Daoy (cell line): ENCODE data around the gene RNF157. TPM values are rescaled to one million over a fixed set of nuclear protein-coding genes. Genes with fewer than 3 reads are reported as not detected.

Source experiments
- DNase-seq: peaks from one replicate; pipeline ENCODE4 v3.0.0-alpha.2; 2015; ENCODE audit warnings: low read depth
- total RNA-seq: library from RNA; depleted of rRNA; stranded (reverse); fragments of >200 nt; shearing (Covaris generic); gene quantifications from 2 replicates; pipeline ENCODE4 v1.2.3, GENCODE V29; 2014

Gene RNF157
- total RNA-seq, 1 experiment from 2014 or later, result 7.3 TPM

GRCh38 chr17:76157759-76158158, 82.5 kb downstream of the RNF157 start:
- no peak for DNase-seq

DNA sequence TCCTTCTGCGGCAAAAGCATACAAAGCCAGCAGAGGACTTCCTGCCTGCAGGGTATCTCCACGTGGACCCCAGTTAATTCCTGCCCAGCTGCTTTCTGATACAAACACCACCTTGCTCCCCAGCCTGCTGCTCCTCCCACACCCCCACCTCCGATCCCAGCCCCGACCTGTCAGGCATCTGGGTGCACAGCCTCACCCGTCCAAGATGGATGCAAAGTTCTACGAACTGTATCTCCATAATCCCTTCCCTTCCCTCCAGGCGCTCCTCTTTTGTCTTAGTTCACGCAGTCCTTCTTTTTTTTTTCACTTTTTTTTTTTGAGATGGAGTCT, 83.7 kb downstream of the RNF157 start:
- DNase-seq, result no peak

- DNase-seq, result no peak
Measured at GRCh38 chr17:76155988-76156661, 84.2 kb downstream of the RNF157 start.

- DNase-seq, result no peak
Measured at GRCh38 chr17:76154936-76155845, 85.1 kb downstream of the RNF157 start.

DNA sequence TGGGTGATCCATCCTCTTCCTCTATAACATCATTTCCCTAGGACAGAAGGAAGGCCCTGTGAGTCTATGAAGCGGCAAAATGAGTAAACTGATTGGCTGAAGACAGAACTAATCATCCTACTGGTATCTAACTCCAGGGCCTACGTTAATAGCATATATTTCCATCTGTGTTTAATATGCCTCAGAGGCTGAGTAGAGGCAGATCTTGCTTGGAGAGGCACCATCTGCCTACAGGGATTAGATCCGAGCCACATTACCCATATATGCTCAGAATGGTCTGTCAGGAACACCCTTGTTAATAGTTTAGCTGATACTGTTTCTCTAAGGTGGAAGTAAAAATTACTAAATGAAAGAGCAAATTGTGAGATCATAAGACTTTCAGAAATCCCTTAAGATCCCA, 86.0 kb downstream of the RNF157 start:
- DNase-seq, result no peak

GRCh38 chr17:76153640-76154039, 86.7 kb downstream of the RNF157 start:
- DNase-seq, result no peak

DNA sequence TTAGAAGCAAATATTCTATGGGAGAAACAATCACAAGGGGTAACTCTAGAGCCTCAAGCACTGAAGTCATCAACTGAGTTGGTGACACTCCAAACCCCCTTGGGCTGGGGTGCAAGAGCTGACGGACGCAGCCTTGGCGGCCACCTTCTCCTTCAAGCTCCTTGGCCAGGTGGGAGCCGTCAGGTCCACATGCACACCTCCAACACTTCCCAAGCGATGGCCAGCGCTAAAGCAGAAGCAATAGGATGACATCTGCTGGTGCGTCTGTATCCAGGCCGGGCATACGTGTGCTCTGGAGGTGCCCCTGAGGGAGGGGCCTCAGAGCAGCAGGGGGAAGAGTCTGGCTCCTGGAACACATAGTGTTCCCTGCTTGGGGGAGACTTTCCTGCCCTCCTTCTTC, 87.1 kb downstream of the RNF157 start:
- no peak for DNase-seq

- DNase-seq, result no peak
Measured at GRCh38 chr17:76152591-76152990, 87.7 kb downstream of the RNF157 start.

DNA sequence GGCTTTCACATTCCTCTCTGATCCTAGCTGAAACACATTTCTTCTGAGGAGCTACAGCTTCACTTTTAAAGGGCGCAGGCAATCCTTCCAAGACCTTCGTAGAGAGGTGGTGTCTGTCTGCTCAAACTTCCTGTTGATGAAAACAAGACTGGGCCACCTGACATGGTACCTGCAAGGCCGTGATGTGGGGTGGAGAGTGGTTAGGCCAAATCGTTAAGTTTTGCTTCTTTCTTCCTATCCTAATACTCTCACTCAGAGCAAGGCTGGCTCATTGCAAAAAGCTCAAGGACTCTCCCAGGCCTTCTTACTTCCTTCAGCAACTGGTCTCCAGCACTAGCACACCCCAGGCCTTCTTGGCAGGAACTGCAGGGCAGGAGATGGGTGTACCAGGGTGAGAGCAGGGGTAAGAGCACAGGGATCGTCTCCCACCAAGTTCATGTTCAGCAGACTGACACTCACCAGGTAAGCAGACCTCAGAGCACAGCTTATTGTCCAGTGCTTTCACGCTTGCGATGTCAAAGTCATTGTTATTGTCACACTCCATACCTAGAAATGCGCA, 88.3 kb downstream of the RNF157 start:
- DNase-seq, result no peak

DNA sequence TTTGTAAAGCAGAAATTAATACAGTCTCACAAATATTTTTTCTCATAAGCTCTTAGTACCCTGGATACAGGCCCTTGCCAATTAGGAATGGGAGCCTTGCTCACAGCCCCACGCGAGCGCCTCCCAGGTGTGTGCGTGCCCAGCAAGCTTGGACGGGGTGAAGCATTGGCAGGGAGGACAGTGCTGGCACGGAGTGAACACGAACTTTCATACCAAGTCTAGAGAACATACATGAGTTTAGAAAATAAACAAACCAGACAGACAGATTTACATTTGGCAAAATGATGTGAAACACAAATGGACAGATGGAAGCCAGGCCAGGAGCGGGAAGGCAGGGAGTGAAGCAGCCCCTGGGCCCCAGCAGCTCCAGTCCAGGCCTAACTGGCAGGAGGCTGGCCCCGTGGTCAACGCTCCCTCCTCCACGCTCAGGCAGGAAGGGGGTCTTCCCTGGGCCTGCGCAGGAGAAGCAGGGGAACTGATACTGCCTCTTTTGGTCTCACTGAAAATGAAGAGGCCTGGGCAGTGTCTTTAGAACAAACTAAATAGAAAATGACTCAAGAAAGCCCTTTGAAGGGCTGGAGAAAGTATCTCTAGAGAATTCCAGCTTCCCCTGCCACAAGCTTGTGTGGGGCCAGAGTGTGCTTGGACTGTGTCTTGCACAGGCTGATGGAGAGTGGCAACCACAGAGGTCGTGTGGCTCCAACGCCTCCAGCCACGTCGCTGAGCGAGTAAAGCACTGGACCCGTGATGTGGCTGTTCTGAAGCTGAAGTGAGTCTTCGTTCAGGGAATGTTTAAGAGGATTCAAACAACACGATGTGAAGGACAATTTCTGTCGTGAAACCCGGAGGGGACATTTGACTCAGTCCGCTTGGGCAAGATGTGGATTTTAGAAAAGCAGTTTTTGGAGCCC, 89.3 kb downstream of the RNF157 start:
- DNase-seq, result no peak

GRCh38 chr17:76149214-76149613, 91.1 kb downstream of the RNF157 start:
- DNase-seq, result no peak

- DNase-seq, result no peak
Measured at GRCh38 chr17:76148015-76148326, 92.3 kb downstream of the RNF157 start.

GRCh38 chr17:76147211-76148014, 92.9 kb downstream of the RNF157 start:
- no peak for DNase-seq

GRCh38 chr17:76146053-76146851, 94.0 kb downstream of the RNF157 start:
- no peak for DNase-seq

- no peak for DNase-seq
Measured at GRCh38 chr17:76145231-76146052, 94.9 kb downstream of the RNF157 start.

GRCh38 chr17:76142585-76143041, 97.7 kb downstream of the RNF157 start:
- no peak for DNase-seq

GRCh38 chr17:76142039-76142584, 98.2 kb downstream of the RNF157 start:
- DNase-seq, result no peak

DNA sequence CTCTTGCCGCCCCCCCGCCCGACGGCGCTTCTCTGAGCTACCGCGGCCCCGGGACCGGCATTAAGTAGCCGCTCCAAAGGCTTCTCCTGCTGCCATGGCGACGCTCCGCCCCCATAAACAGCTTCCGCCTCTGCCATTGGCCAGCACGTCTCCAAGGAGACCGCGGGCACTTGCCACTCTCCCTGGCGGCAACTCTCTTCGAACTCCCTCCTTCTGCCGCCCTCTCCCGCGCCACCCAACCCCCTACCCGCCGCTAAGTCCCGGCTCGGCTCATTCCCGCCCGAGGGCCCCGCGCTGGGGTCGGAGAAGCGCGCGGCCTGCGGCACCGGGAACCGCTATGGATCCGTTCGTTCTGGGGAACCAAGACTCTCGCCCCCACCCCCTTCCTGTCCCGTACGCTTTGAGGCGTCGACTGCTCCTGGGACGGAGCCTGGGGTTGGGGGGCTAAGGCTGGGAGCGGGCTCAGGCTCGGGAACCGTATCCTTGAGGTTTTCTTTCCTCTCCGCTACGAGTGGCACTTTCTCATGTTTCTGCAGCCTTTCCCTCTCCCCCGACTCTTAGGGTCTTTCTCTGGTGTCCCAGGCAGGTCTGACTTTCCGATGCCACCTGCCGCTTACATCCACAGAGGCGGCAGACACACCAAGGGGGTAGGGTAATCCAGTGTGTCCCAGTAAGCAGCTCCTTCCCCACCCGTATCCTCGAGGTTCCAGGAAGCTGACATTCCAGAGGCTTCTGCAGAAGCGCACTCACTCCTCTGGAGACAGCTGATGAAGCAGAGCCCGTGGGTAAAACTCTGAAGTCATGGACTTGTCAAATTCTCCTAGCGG, 98.9 kb downstream of the RNF157 start, which contains the start of gene FOXJ1:
TSS of gene FOXJ1 (minus strand) at position 34 of the 827 bp plus-strand sequence. CDS start 850 bp downstream, outside the sequence.
- peak; percentile 94 for DNase-seq
